SK-N-SH (cell line): ENCODE results near the gene FGFBP2.

Source experiments
- CTCF ChIP-seq: fragments of 200-600 bp; sonication (generic); IDR thresholded peaks from 2 replicates; pipeline ENCODE4 v1.6.1; 2017; ENCODE audit warnings: antibody characterized with exemption, mild to moderate bottlenecking, moderate library complexity
- JUND ChIP-seq: IDR thresholded peaks from 2 replicates; pipeline ENCODE4 v1.4.0; 2012
- NFIC ChIP-seq: IDR thresholded peaks from 2 replicates; pipeline ENCODE4 v1.4.0; 2012; ENCODE audit warnings: borderline replicate concordance
- POLR2AphosphoS5 ChIP-seq: IDR thresholded peaks from 2 replicates; pipeline ENCODE4 v1.6.1; 2012; ENCODE audit warnings: low read depth, low read length
- TAF1 ChIP-seq: IDR thresholded peaks from 2 replicates; pipeline ENCODE4 v1.6.1; 2012; ENCODE audit warnings: low read depth, mild to moderate bottlenecking, low read length, moderate library complexity, borderline replicate concordance
- TCF12 ChIP-seq: IDR thresholded peaks from 2 replicates; pipeline ENCODE4 v1.4.0; 2012
- YY1 ChIP-seq: IDR thresholded peaks from 2 replicates; pipeline ENCODE4 v1.4.0; 2012; ENCODE audit warnings: low read depth, mild to moderate bottlenecking
- TF ChIP-seq, protein P1 (sequence below): IDR thresholded peaks from 2 replicates; pipeline ENCODE4 v1.6.1; 2012; ENCODE audit warnings: mild to moderate bottlenecking, low read depth, low read length, moderate library complexity

DNA sequence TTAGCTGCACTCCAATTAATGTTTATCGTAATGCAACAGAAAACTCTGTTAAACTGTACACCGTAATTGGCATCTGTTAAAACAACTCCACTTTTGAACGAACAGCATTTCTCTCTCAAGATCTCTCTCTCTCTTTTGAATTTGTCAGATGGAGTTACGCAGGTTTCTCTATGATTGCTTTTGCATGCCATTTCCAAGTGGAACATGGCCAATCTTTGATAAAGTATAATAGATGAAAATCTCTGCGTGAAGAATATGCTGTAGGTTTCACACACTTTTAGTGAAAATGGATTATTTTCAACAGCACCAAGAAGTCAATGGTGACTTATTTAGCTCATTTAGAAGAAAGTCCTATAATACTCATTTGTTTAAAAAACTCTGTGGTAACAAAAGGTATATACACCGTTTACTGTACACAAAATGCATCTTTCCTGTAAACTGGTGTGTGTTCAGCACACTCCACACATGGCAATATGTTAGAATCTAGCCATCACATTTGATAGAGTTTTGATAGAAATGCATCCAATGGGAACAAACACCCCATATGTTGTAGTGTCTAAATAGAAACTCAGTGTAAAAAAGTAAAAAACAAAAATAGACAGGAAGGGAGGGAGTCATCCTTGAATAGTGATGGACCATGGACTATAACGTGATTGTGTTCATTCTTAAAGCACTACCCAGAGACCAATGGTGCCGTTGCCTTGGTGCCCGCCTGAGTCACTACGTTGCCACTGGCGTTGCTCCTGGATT is 5.8 kb upstream of the FGFBP2 start:
- TF ChIP-seq NFIC (no peak), CTCF (no peak), YY1 (no peak), TAF1 (no peak), TCF12 (no peak), POLR2AphosphoS5 (no peak), JUND (no peak)
- TF ChIP-seq, protein P1, sequence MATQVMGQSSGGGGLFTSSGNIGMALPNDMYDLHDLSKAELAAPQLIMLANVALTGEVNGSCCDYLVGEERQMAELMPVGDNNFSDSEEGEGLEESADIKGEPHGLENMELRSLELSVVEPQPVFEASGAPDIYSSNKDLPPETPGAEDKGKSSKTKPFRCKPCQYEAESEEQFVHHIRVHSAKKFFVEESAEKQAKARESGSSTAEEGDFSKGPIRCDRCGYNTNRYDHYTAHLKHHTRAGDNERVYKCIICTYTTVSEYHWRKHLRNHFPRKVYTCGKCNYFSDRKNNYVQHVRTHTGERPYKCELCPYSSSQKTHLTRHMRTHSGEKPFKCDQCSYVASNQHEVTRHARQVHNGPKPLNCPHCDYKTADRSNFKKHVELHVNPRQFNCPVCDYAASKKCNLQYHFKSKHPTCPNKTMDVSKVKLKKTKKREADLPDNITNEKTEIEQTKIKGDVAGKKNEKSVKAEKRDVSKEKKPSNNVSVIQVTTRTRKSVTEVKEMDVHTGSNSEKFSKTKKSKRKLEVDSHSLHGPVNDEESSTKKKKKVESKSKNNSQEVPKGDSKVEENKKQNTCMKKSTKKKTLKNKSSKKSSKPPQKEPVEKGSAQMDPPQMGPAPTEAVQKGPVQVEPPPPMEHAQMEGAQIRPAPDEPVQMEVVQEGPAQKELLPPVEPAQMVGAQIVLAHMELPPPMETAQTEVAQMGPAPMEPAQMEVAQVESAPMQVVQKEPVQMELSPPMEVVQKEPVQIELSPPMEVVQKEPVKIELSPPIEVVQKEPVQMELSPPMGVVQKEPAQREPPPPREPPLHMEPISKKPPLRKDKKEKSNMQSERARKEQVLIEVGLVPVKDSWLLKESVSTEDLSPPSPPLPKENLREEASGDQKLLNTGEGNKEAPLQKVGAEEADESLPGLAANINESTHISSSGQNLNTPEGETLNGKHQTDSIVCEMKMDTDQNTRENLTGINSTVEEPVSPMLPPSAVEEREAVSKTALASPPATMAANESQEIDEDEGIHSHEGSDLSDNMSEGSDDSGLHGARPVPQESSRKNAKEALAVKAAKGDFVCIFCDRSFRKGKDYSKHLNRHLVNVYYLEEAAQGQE = no peak
